NCI-H510A (cell line): ENCODE results near the gene COL9A3.
"Not testable (repeated sequence)": the region's sequence is repeated elsewhere in the genome, so short reads cannot be mapped to it uniquely, and the experiment has no call there.

ENCODE experiments used
- DNase-seq: peaks from one replicate; lab custom pipeline; 2025; lab: John Stamatoyannopoulos, UW

The COL9A3 gene

DNA sequence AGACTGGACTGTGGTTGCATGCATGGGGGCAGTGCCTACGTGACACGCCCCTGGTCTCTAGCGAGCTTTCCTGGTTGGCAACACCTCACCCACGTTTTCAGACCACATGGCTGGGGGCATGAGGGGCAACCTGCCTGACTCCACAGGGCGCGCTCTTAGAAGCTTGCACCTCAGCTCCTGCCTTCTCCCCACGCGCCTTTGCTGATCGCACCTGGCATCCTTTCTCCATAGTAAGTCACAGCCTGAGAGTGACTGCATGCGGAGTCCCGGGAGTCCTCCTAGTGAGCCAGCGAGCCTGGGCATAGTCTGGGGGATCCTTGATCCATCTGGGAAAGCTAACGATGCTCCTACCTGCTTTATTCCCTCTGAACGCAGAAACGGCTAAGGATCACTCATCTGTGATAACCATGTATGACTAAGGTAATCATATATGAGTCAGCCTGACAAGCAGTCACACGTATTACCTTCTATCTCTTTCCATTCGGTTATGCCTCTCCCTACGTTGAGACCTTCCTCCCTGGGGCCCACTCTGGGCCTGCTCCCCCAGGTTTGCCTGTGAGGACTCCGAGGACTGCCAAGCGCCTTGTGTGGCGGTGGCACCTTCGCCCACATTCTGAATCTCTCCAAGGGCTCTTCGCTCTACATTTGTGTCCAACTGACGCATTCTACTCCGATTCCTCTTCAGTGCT, 40.2 kb downstream of the COL9A3 start:
- no peak for DNase-seq

DNA sequence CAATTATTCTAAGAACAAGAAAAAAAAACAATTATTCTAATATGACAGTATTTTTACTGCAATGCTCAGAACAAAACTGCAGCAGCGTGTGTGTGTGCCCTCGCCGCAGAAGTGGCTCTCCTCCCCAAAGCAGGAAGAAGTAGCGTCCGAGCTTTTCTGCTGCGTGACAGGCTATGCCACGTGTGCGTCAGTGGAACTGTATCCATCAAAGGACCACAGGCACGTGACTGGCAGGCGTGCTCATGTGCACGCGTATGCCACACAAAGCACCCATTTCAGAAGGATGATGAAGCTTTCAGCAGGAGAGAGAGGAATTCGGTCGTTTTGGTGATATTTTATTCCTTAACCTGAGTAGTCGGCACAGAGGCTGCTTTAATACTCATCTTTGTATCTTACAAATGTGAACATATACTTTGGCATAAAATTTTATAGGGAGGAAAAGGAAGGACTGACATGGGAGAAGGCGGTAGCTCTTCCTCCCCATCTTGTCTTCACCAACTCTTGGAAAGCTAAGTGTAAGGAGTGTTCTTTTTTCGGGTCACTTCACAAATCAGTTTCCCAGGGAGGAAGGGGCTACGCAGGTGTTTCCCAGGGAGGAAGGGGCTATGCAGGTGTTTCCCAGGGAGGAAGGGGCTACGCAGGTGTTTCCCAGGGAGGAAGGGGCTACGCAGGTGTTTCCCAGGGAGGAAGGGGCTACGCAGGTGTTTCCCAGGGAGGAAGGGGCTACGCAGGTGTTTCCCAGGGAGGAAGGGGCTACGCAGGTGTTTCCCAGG, 41.4 kb downstream of the COL9A3 start:
- no peak for DNase-seq

- DNase-seq = no peak
Measured at GRCh38 chr20:62859721-62860120, 42.9 kb downstream of the COL9A3 start.

DNA sequence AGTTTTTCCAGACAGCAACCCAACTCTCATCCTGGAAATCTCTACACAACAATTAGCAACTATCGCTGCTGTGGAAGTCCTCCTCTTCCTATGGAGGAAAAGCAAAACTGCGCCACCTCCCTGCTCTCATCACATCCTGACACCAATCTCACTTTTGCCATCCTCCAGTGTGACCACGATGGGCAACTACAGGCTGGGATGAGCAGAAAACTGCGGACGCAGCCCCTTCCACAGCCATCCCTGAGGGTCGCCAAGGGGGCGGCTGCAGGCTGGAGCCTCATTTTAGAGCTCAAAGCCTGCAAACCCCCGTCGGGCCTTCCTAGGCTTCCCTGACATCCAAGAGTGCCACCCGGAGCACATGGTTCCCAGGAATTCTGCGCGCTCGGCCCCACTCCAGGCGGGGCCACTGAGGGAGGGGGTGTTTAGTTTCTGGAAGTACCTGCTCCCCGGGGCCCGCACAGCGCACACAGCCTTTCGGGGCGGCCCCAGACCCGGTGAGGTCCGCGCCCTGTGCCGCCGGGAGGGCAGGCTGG, 43.6 kb downstream of the COL9A3 start:
- no peak for DNase-seq

- DNase-seq = no peak
Measured at GRCh38 chr20:62860924-62861691, 44.3 kb downstream of the COL9A3 start.

GRCh38 chr20:62861726-62862336, 45.0 kb downstream of the COL9A3 start, which contains the start of gene TCFL5:
Gene TCFL5 (minus strand): TSS chr20:62861822. CDS start chr20:62861670, 152 bp downstream.
- peak; percentile 47 for DNase-seq

GRCh38 chr20:62864207-62864606, 47.4 kb downstream of the COL9A3 start:
- no peak for DNase-seq

- peak; percentile 10 for DNase-seq
Measured at GRCh38 chr20:62872184-62872847, 55.5 kb downstream of the COL9A3 start.

- DNase-seq = no peak
Measured at GRCh38 chr20:62872862-62873261, 56.0 kb downstream of the COL9A3 start.

GRCh38 chr20:62873280-62873679, 56.4 kb downstream of the COL9A3 start:
- no peak for DNase-seq

DNA sequence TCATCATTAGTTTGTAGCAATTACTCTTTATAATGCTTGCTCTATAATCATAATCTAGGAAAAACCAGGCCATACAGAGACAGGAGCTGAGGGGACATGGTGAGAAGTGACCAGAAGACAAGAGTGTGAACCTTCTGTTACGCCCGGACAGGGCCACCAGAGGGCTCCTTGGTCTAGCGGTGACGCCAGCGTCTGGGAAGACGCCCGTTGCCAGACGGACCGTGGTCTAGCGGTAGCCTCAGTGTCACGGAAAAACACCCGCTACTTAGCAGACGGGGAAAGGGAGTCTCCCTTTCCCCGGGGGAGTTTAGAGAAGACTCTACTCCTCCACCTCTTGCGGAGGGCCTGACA, 56.8 kb downstream of the COL9A3 start:
- not testable (repeated sequence) for DNase-seq

DNA sequence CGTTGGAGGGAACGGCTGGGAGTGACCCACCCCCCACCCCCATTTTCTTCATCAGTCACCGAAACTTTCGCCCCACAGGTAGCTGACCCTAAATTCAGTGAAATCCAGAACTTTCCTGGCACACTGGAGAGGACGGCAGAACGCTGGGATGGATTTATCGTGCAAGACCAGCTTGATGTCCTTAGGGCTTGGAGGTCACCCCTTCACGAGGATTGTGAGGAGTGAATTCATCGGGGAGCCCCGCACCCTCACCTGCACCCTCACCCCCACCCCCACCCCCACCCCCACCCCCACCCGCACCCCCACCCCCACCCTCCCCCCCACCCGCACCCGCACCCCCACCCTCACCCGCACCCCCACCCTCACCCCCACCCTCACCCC, 58.1 kb downstream of the COL9A3 start:
- no peak for DNase-seq

DNA sequence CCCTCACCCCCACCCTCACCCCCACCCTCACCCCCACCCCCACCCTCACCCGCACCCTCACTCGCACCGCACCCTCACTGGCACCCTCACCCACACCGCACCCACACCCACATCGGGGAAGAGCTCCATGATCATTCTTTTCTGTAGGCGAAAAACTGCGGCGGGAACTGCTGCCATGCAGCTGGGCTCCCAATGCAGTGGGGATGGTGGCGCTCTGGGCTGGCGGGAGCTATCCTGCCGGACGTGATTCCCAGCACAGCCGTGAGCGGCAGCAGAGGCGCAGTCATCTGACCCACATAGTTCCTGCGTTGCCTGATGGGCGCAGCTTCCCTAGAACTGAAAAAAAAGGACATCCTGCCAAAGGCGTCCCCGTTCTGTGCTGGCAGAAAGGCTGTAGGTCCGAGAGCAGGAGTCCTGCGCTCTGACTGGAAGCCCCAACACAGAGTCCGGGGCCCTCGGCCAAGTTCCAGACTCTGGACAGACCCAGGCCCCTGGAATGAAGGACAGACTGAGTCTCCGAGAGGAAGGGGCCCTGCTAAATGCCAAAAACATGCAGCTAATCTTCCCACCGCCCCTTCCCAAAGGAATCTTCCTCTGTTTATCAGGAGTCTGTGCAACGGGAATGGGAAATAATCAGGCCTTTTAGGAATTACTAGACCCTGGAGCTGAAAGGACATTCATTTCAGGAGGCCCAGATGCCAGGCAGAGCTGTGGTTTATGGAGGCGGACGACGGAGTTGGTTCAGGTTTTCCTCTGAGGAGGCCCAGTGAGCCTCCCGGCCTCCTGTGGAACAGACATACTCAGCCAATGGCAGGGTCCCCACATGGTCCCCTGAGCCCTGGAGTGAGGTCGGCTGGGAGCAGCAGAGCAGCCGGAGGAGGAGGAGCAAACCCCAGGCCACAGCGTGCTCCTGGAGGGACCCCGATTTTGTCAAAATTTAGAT, 58.8 kb downstream of the COL9A3 start:
- peak; percentile 84 for DNase-seq

DNA sequence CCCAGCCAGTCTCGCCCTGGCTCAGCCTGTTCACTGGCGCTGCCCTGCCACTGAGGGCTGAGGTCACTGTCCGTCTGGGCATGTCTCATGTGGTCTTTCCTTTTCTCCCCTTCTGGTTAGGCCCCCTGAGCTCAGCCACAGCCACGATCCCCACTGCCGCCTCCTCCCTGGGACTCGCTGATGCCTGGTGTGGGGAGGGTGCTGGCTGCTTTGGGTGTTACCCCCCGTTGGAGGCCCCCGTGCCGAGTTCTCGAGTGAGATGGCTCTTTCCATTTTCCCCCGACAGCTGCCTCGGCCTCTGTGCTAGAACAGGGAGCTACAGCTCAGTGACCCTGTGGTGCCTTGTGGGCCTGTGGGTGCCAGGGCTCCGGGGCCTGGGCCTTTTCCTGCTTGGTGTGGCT, 59.7 kb downstream of the COL9A3 start:
- no peak for DNase-seq

DNA sequence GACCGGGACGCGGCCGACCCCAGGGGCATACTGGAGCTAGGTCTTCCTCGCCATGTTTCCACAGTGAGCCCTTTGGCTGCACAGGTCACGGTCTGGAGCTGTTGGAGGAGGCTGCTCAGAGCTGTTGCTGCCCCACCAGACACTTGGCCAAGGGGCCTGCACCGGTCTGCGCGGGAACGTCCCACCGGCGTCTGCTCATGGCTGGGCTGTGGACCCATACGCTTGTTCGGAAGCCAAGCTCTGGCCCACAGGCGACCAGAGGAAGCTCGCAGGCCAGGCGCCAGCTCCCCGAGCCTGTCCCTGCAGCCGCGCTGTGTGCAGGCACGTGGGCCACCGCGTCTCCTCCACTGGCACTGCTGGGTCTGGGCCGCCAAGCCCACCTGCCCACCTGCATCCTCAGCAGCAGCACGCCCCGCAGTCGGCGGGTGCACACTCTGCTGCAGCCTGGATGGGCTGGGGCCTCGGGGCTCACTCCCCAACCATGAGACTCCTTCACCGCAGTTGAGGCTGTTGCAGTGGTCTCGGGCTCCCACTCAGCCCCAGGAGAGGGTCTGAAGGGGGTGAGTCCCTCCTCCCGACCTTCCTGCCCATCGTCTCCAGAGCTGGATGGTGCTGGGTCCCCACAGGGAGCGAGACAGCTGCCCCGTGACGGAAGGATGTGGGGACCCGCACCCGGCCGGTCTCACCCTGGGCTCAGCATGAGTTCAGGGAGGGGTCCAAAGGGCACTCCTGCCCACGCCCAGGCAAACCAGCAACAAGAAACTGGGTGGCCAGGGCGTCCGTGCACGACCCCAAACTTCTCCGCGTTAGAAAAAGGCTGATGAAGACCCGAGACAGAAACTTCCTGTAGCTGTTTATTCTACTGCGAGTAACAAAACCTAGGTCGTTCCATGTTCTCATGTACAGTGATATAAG, 60.3 kb downstream of the COL9A3 start:
- no peak for DNase-seq

DNA sequence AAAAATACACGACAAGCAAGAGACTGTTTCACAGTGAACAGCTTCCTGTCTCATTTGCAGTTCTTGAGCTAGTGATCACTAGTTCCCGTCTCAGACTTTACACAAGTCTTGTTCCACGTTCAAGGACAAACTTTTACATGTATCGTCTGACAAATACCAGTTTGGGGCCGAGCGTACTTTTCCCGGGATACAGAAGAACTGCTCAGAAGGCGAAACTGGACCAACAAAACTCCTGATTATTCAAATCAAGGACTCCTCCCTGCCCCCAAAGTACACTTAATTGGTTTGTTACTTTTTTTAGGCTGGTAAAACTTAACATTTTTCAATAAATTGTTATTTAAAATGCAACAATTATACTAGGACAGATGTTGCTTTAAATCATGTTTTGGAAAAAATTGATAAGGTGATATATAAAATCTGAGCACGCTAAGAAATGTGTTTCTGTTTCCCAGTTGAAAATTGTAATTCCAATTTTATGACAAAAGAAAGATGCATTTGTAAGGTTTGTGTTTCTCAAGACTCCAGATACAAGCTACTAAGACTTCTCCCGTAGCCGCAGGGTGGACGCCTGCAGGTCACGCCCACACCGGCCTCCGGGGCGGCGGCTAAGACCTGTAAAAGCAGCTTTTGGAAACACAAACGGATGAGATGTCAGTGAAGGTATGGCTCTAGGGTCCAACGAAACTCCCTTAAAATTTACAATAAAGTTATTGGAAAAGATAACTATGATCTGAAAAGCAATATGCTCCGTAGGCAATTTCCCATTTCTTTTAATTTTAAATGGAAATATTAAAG, 61.6 kb downstream of the COL9A3 start:
- no peak for DNase-seq

- DNase-seq = no peak
Measured at GRCh38 chr20:62879275-62880146, 62.7 kb downstream of the COL9A3 start.
